SK-N-SH treated with all-trans-retinoic acid at 6 μM for 48 hours (cell line): ENCODE measurements around the gene GRAMD2B.

ENCODE experiments used
- ATAC-seq: fragments of 200-7000 bp; cut with Tn5 transposase; 3 replicates; pipeline ENCODE4 v1.9.1; 2020; ENCODE audit warnings: mild to moderate bottlenecking, moderate library complexity
- BACH2 ChIP-seq: fragments of 250-450 bp; sonication (Bioruptor Pico); IDR thresholded peaks from 2 replicates; pipeline ENCODE4 v1.9.0; 2021; ENCODE audit warnings: mild to moderate bottlenecking, borderline replicate concordance
- CREB5 ChIP-seq: fragments of 250-450 bp; sonication (Bioruptor Pico); IDR thresholded peaks from 2 replicates; pipeline ENCODE4 v1.5.1; 2020; ENCODE audit warnings: low read depth, mild to moderate bottlenecking, moderate library complexity
- CSDC2 ChIP-seq: fragments of 250-450 bp; sonication (Bioruptor Pico); IDR thresholded peaks from 2 replicates; pipeline ENCODE4 v1.5.0; 2020; ENCODE audit warnings: mild to moderate bottlenecking, moderate library complexity
- CSRNP3 ChIP-seq: fragments of 250-450 bp; sonication (Bioruptor Pico); IDR thresholded peaks from 2 replicates; pipeline ENCODE4 v1.5.1; 2021; ENCODE audit warnings: mild to moderate bottlenecking, moderate library complexity
- ESRRG ChIP-seq: fragments of 250-450 bp; sonication (Bioruptor Pico); IDR thresholded peaks from 2 replicates; pipeline ENCODE4 v1.6.1; 2021; ENCODE audit warnings: mild to moderate bottlenecking
- GLIS3 ChIP-seq: fragments of 250-450 bp; sonication (Bioruptor Pico); IDR thresholded peaks from 2 replicates; pipeline ENCODE4 v1.5.0; 2020; ENCODE audit warnings: mild to moderate bottlenecking, moderate library complexity
- ISL1 ChIP-seq: fragments of 250-450 bp; sonication (Bioruptor Pico); IDR thresholded peaks from 2 replicates; pipeline ENCODE4 v2.1.2; 2022; ENCODE audit warnings: mild to moderate bottlenecking, moderate library complexity
- PATZ1 ChIP-seq: fragments of 250-450 bp; sonication (Bioruptor Pico); IDR thresholded peaks from 2 replicates; pipeline ENCODE4 v1.8.0; 2020; ENCODE audit warnings: mild to moderate bottlenecking, moderate library complexity, borderline replicate concordance
- POU6F1 ChIP-seq: fragments of 250-450 bp; sonication (Bioruptor Pico); IDR thresholded peaks from 2 replicates; pipeline ENCODE4 v1.8.0; 2021; ENCODE audit warnings: low read depth, mild to moderate bottlenecking, moderate library complexity, borderline replicate concordance
- PPARA ChIP-seq: fragments of 250-450 bp; sonication (Bioruptor Pico); IDR thresholded peaks from 2 replicates; pipeline ENCODE4 v1.5.0; 2020; ENCODE audit warnings: mild to moderate bottlenecking, borderline replicate concordance
- RARB ChIP-seq: fragments of 250-450 bp; sonication (Bioruptor Pico); IDR thresholded peaks from 2 replicates; pipeline ENCODE4 v1.8.0; 2021; ENCODE audit warnings: mild to moderate bottlenecking, moderate library complexity
- SNAI2 ChIP-seq: fragments of 250-450 bp; sonication (Bioruptor Pico); IDR thresholded peaks from 2 replicates; pipeline ENCODE4 v1.5.0; 2020; ENCODE audit warnings: mild to moderate bottlenecking, moderate library complexity
- TCF4 ChIP-seq: fragments of 250-450 bp; sonication (Bioruptor Pico); IDR thresholded peaks from 2 replicates; pipeline ENCODE4 v1.8.0; 2021; ENCODE audit warnings: mild to moderate bottlenecking, moderate library complexity, borderline replicate concordance
- TOX ChIP-seq: fragments of 250-450 bp; sonication (Bioruptor Pico); IDR thresholded peaks from 2 replicates; pipeline ENCODE4 v1.8.0; 2021; ENCODE audit warnings: mild to moderate bottlenecking, moderate library complexity, borderline replicate concordance
- ZC3H10 ChIP-seq: fragments of 250-450 bp; sonication (Bioruptor Pico); IDR thresholded peaks from 2 replicates; pipeline ENCODE4 v1.5.1; 2021; ENCODE audit warnings: mild to moderate bottlenecking, moderate library complexity
- ZFP3 ChIP-seq: fragments of 250-450 bp; sonication (Bioruptor Pico); IDR thresholded peaks from 2 replicates; pipeline ENCODE4 v1.5.0; 2020; ENCODE audit warnings: mild to moderate bottlenecking, moderate library complexity
- ZFP30 ChIP-seq: fragments of 450-650 bp; formaldehyde crosslinking; IDR thresholded peaks from 2 replicates; pipeline ENCODE4 v1.5.0; 2022; ENCODE audit warnings: mild to moderate bottlenecking, moderate library complexity
- ZNF565 ChIP-seq: fragments of 450-650 bp; formaldehyde crosslinking; conservative IDR thresholded peaks from 2 replicates; pipeline ENCODE4 v1.5.0; 2020; ENCODE audit warnings: low read depth, mild to moderate bottlenecking, moderate library complexity
- ZNF70 ChIP-seq: fragments of 450-650 bp; formaldehyde crosslinking; IDR thresholded peaks from 2 replicates; pipeline ENCODE4 v1.5.0; 2020; ENCODE audit warnings: mild to moderate bottlenecking, moderate library complexity
- ZNF8 ChIP-seq: fragments of 450-650 bp; formaldehyde crosslinking; IDR thresholded peaks from 2 replicates; pipeline ENCODE4 v1.5.0; 2020; ENCODE audit warnings: mild to moderate bottlenecking, moderate library complexity

Gene GRAMD2B

GRCh38 chr5:126523818-126524510, 100.8 kb downstream of the GRAMD2B start:
- no peak for ATAC-seq
- TF ChIP-seq BACH2 (CRISPR knock-in tag) (no peak), ZNF565 (CRISPR knock-in tag) (no peak), ISL1 (CRISPR knock-in tag) (no peak), CSRNP3 (no peak), ESRRG (no peak), SNAI2 (CRISPR knock-in tag) (no peak), ZFP30 (CRISPR knock-in tag) (no peak), TOX (no peak)

GRCh38 chr5:126525630-126526245, 102.5 kb downstream of the GRAMD2B start:
- ATAC-seq: no peak
- TF ChIP-seq ZFP30 (CRISPR knock-in tag) (no peak), ESRRG (no peak), BACH2 (CRISPR knock-in tag) (no peak), ZNF70 (CRISPR knock-in tag) (no peak), ZNF8 (CRISPR knock-in tag) (no peak), TCF4 (CRISPR knock-in tag) (no peak), ZC3H10 (CRISPR knock-in tag) (no peak), PATZ1 (CRISPR knock-in tag) (no peak), ZFP3 (no peak)

- TF ChIP-seq CSRNP3 (no peak), PPARA (CRISPR knock-in tag) (no peak), RARB (no peak), ZFP30 (CRISPR knock-in tag) (no peak), GLIS3 (CRISPR knock-in tag) (no peak), BACH2 (CRISPR knock-in tag) (no peak), TOX (no peak), POU6F1 (CRISPR knock-in tag) (no peak)
- ATAC-seq: no peak
Observed at GRCh38 chr5:126526493-126526892, 103.3 kb downstream of the GRAMD2B start.

GRCh38 chr5:126527158-126527557, 103.9 kb downstream of the GRAMD2B start:
- TF ChIP-seq CSDC2 (CRISPR knock-in tag) (no peak), ZFP30 (CRISPR knock-in tag) (no peak), SNAI2 (CRISPR knock-in tag) (no peak), PPARA (CRISPR knock-in tag) (no peak), ZNF8 (CRISPR knock-in tag) (no peak), CREB5 (CRISPR knock-in tag) (no peak), TCF4 (CRISPR knock-in tag) (no peak), POU6F1 (CRISPR knock-in tag) (no peak), CSRNP3 (no peak), RARB (no peak), TOX (no peak), BACH2 (CRISPR knock-in tag) (no peak), ZFP3 (no peak), GLIS3 (CRISPR knock-in tag) (no peak), ZNF70 (CRISPR knock-in tag) (no peak), PATZ1 (CRISPR knock-in tag) (no peak), ESRRG (no peak), ISL1 (CRISPR knock-in tag) (no peak)
- ATAC-seq: no peak
